ENCODE results near the gene GSE1.
"Not testable (repeated sequence)": the region's sequence is repeated elsewhere in the genome, so short reads cannot be mapped to it uniquely, and the experiment has no call there.

The GSE1 gene

DNA sequence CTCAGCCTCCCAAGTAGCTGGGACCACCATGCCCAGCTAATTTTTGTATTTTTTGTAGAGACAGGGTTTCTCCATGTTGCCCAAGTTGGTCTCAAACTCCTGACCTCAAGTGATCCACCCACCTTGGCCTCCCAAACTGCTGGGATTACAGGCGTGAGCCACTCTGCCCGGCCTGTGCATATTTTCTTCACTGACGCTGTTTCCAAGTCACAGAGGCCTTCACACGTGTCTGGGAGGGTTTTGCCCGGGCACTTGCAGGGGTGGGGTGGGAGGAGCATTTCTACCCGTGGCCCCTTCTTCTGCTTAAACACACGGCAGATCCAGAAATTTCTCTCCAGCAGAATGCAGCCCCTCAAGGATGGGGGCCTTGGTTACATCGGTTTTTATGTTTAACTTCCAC lies 20.8 kb upstream of the GSE1 start:
- not testable (repeated sequence) for DNase-seq

DNA sequence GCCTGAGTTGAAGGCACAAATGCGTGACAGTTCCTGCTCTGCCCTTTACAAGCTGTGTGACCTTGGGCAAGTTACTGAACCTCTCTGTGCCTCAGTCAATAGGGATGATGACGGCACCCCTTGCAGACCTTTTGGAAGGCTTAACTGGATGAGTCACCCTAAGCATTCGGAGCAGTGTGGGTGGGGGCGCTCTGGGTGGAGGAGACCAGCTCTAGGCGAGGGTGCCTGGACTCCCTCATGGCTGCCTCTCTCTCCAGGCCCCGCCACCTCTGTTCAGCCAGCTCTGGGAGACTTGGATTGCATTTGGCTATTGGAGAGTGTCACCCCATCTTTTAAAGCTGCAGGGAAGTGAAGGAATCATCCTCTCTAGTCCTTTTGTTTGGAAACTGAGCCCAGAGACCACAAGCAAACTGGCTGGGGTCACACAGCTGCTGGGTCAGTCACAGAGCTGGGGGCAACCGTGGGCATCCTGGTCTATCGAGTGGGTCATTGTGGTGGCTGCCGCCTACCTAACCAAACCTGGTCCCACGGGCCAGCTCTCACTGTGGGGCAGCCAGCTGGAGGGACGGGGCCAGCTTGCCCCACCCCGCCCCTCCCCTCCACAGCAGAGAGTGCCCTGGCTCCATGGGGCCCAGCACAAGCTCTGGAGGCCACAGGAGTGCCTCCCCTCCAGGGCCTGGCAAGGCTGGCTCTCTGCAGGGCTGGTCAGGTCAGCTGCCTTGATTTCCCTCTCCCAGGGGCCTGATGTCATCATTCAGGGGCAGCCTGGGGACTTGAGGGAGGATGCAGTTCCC lies 20.2 kb upstream of the GSE1 start:
- DNase-seq = peak; percentile 29

DNA sequence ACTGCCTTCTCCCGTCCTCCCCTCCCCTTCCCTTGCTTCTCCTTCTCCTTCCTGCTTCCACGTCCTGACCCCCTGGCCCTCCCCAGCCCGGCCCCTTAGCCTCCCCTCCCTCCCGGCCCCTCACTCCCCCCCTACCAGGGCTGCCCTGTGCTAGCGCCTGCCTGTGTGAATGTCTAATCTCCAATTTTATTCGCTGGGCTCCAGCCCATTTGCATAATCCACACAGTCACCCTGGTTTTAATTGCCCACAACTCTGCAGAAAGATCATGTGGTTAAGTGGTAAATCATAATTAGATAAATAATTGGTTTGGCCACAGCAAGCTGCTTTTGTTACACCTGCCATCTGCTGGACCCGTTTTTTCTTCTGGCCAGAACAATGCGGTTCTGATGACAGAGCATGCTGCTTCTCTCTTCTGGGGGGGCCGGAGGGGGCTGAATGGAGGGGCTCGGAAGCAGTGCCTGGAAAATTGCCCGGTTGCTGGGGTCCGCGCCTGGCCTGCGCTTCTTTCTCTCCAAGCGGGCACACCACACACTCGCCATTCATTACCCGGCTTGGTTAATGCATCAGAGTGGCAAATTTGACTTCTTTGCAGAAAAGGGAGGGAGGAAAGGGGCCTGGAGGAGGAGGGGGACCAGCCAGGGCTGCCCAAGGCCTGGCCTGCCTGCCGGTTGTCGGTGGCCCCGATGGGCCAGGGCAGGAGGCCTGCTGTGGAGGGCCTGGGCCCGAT lies 19.5 kb upstream of the GSE1 start:
- DNase-seq = no peak

DNA sequence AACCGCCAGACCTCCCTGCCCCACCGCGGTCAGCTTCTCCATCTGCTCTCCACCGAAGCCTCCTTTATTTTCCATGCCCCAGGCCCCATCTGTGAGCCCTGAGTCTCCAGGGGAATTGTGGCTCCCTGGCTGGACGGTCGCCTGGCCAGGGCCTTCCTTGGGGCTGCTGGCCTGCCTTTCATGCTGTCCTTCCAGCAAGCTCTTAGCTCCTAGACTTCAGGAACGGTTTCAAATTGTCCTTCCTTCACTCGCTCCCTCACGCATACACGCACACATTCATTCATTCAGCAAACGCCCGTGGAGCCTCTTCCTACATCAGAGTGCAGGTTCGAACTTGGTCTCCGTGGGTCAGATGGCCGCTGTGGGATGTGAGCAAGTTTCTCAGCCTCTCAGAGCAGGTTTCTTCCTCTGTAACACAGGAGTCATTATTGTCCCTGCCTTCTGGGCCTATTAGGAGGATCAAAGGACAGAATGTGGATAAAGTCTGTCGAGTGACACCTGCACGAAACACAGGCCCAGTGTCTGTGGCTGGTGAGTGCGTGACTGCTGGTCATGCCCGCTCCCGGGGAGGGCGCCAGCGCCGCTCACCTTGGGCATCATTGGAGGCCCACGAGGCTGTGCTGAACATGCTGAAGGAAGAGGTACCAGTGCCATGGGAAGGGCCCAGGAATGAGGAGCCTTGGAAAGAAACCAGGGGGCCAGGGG lies 18.7 kb upstream of the GSE1 start:
- no peak for DNase-seq

DNA sequence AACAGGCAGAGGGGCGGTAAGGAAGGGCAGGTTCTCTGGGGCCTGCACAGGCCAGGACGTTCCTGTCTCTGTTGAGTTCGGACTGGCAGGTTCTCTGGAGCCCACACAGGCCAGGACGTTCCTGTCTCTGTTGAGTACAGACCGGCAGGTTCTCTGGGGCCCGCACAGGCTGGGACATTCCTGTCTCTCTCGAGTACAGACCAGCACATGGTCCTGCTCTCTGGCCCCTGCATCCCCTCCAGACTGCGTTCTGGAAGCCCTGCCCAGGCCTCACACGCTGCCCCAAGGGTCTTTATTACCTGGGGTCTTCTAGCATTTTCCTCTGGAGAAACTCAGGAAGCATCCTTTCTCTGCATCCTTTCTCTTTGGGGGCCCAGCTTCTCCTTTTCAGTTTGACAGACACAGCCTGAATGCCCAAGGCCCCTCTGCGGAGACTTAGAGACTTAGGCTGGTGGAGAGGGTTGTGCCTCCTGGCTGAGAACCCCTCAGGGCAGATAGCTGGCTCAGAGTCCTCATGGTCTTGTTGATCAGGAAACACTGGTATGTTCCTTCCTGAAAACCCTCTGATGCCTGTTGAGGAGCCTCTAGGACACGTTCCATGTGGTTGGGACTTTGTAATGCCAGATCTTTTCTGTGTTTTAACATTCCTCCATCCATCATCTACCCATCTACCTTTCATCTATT lies 18.0 kb upstream of the GSE1 start:
- no peak for DNase-seq

DNA sequence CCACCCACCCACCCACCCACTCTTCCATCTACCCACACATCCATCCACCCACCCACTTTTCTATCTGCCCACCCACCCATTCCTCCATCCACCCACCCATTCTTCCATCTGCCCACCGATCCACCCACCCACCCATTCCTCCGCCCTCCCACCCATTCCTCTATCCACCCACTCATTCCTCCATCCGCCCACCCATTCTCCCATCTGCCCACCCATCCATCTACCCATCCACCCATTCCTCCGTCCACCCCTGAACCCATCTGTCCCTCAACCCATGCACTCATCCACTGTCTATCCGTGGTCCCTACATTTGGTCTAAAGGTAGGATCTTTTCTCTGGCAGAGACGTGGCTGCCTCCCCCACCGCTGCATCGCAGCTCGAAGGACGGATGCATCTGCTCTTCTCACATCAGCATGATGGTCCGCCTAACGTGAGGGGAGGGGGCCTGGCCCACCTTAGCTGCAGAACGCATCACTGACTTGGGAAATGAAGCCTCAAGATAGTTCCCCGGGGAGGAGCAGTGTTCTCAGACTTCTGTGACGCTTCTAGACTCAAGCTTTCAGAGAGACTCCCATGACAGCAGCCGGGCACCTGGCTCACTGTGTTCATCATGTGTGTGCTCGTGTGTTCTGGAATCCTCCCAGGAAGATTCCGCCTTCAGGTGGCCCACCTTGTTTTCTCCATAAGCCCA lies 17.2 kb upstream of the GSE1 start:
- no peak for DNase-seq

DNA sequence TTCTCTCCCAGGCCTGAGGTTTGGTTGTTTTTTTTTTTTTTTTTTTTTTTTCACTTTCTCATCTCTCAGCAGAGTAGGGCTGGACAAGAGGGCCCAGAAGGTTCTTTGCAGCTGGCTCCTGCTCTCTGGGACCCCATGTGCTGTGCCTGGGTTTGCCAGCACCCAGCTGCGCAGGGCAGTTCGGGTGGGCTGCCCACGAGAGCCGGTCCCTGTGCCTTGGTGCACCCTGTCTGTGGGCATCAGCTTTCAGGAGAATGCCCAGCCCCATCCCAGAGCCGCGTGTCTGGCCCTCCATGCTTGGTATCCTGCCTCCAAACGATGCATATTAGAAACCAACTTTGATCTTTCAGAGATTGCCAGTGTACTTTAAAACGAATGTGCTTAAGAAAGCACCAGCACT lies 15.0 kb upstream of the GSE1 start:
- DNase-seq = no peak

DNA sequence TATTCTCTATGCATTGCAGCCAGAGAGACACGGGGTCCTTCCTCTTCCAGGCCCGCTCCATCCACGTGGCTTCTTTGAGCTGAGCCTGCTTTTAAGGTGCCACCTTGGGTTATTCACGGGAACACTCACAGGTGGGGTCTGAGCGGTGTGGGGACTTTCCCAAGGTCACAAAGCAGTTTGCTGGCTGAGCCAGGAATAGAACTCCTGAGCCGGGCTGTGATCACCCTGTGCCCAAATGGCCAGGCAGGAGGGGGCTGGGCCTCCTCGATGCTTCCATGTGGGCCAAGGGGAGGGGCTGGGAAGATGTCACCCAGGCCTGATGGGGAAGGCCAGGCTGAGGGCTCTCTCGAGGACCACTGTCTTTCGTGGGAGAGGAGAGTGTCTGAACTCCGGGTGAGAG lies 13.0 kb upstream of the GSE1 start:
- DNase-seq = no peak

DNA sequence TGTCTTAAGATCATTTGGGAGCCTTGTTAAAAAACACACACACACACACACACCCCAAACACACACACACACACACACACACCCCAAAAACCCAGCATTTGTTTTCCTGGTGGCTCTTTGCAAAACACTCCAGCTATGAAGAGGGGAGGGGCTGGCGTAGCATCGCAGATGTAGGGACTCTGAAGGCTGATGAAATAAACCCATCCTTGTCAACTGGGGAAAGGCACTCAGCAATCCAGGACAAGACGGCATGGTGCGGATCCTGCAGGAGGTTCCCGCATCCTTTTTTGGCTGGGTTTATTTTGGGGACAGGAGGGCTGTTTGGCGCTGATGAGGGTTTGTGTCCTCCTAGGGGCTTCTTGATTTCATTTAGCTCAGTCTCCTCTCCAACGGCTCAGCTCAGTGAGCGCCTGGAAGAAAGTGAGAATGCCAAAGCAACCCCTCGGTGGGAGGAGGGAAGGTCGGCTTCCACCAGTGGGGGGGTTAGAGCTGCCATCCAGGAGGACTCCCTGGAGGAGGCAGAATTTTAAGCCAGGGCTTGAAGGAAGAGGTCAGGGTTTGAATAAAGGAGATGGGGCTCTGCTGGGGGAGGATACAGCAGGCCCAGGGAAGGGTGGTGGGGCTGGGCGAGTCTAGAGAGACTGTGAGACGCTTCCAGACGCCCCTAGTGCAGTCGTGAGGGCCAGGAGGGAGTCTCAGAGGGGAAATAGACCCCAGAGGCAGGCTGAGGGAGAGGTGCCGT lies 12.4 kb upstream of the GSE1 start:
- no peak for DNase-seq

DNA sequence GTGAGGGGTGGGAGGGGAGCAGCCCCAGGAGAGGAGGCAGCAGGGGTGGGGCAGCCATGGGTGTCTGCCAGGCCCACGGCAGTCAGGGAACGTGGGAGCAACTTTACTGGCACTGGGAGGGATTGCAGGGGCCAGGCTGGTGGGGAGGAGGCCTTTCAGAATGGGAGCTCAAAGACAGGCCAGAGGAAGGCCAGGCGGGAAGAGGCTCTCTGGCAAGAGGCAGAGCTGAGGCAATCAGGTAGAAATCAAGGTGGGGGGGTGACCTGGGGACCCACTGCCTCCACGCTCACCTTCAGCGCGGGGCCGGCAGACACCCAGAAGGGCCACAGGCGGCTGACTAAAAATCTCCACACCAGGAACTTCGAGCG lies 11.9 kb upstream of the GSE1 start:
- no peak for DNase-seq

DNA sequence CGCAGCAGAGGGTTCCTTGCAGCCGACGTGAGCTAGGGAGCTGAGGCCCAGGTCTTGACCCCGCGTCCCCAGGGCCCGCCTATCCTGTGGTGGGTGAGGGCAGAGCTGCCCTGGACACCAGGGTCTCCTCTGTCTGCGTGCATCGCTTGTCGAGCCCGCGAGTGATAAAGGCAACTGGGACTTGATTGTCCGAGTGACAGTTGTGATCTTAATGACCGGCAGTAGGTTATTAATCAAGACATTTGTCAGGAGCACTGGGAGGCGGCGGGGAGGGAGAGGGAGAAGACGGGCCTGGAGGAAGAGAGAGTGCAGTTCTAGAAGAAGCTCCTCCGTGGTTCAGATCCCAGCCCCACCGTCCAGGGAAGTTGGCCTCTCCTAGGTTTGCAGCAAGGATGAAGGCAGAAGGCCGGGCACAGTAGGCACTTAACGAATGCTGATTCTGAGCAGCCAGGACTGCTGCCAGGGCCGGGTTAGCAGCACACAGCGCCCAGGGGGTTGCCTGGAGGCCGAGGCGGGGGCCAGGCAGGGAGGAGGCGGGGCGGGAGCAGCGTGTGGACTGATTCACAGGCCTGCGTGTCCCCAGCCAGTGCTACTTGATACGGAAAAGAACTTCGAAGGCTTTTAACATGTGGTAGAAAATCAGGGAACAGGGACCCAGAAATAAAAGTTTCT lies 11.3 kb upstream of the GSE1 start:
- no peak for DNase-seq

DNA sequence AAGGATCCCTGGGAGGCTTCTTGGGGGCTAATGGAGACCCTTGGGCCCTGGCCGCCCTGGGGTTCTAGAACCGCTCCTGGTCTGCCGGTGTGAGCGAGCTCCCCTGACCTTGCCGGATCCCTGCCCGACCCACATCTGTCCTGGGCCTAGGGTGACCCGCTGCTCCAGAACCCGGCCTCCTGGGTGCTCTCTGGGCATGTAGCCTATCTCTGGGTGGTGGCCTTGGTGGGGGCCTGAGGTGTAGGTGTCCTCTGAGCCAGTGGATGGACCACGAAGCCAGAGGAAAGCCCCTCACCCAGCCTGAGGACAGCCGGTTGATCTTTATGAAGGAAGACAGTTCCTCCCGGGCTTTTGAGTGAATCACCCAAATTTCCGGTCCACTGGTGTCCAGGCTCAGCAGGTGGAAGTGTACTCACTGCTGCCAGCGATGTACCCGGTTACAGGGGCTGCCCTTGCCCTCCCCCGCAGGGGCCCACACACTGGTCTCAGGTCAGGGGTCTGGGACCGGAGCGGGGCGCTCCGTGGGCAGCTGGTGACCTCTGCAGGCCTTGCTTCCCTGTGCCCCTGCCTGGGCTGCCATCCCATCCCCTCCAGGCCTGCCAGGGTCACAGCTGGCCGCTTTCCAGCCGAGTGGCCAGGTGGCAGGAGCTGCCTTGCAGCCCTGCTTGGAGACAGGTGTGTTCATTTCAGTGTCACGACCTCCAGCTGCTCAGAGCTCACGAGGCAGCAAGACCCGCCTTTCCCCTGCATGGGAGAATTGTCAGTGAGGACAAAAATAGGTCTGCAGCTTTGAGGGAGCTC lies 10.5 kb upstream of the GSE1 start:
- no peak for DNase-seq

DNA sequence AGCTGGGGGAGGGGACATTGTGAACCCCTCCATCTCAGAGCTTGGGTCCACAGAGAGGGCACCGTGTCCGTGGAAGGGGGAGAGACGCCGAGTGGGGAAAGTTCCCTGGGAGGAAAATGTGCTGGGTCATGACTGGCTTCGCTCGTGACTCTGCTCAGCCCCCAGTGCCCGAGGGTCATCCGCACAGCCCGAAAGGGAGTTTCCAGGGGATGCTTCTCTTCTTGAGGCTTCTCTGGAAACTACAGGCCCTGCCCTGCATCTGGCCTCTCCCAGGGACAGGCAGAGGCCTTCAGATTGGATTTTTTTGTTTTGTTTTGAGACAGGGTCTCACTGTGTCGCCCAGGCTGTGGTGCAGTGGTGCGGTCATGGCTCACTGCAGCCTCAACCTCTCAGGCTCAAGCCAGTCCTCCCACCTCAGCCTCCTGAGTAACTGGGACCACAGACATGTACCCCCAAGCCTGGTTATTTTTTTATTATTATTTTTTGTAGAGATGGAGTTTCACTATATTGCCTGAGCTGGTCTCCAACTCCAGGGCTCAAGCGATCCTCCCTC lies 9.8 kb upstream of the GSE1 start:
- peak; percentile 72 for DNase-seq

DNA sequence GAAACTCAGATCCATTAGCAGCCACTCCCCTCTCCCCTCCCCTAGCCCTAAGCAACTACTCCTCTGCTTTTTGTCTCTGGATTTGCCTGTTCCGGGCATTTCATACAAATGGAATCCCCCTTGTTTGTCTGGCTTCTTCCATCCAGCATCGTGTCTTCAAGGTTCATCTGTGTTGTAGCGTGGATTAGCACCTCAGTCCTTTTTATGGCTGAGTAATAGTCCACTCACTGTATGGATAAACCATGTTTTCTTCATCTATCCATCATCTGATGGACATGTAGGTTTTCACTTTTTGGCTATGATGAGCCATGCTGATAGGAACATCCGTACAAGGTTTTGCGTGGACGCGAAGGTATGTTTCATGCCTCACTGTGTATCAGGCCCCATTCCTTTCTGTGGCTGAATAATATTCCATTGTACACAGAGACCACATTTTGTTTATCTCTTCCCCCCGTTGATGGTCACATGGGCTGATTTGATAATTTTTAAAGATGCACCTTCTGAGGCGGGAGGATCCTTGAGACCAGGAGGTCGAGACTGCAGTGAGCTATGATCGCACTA lies 8.9 kb upstream of the GSE1 start:
- DNase-seq = no peak

DNA sequence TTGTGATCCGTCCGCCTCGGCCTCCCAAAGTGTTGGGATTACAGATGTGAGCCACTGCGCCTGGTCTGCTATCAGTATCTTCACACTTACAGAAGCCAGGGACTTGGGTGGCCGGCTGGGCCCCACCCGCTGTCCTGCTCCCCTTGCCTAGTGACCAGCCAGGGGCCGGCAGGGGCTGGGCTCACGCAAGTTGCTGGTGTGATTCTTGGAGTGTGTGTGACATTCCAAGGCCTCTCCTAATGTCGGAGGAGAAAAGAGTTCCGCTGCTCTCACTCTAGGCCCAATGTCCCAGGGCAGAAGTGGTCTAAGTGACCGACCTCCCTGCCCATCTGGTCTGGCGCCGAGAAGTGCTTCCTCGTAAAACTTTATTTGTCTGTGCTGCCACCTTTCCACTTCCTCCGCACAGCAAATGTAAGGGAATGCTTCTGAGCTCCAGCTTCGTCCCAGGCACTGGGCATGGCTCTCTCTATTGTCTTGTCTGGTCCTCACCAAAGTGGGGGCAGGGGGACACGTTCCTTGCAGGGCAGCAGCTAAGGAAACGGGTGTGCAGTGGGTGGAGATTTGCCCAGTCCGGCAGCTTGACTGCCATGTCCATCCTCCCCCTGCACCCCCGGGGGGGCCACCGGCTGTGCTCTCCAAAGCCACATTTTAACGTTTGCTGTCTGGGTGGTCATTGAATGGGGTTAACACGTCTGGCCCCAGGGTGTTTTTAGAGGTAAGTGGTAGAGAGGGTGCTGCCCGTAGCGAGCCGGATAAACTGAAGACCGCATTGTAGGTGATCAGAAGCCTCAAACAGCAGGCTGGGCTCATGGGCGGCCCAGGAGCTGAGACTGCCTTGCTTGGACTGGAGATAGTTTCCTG lies 7.8 kb upstream of the GSE1 start:
- DNase-seq = no peak

DNA sequence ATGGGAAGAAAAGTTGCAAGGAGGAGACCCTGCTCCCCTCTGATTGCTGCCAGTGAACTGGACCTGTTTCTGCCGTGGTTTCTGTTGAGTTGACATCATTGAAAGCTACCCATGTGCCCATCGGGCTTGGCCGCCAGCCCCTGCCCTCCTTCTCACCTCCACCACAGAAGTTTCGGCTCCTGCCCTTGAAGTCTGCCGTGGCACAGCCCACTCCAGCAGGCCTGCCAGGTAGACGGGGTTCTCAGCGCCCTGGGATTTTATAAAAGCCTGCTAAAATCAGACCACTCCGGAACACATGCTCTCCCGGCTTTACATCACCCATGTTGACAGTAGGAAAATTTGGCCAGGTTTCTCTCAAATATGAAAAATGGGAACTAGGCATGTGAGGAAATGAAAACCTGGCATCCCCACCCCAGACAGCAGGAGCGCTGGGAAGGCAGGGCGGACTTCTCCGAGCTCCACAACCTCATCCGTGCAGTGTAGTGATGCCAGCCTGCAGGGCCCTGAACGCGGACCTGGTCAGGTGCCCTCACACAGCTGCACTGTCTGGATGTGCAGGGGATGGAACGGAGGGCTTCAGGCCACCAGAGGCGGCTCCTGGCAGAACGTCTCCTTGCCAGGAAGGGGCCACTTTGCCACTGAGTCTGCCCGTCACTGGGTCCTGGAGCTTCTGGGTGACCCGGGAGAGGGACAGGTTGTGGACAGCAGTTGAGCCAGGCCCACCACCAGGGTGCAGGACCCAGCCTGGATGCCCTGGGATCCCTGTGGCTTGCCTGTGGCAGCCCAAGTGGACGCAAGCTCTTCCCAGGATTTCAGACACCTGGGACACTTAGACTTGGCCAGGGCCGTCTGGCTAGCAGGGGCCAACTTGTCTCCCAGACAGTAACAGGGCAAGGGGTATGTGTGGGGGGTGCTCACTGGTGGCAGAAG lies 6.9 kb upstream of the GSE1 start:
- no peak for DNase-seq

DNA sequence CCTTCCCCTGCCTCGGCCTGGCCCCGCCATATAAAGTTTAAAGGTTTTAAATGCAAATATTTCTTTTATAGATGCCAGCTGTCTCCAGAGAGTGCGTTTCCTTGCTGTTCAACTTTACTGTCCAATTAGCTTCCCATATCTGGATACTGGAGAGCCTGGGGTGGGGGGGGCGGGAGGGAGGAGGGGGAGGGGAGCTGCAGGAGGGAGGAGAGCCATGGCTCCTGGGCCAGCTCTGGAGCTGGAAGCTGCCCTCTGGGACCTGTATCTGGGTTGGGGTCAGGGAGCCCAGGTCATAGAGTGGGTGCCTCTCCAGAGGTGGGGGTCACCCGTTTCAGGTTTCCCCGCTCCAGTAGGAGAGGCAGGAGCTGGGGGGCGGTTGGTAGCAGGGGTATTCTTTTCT lies 6.2 kb upstream of the GSE1 start:
- DNase-seq = no peak

DNA sequence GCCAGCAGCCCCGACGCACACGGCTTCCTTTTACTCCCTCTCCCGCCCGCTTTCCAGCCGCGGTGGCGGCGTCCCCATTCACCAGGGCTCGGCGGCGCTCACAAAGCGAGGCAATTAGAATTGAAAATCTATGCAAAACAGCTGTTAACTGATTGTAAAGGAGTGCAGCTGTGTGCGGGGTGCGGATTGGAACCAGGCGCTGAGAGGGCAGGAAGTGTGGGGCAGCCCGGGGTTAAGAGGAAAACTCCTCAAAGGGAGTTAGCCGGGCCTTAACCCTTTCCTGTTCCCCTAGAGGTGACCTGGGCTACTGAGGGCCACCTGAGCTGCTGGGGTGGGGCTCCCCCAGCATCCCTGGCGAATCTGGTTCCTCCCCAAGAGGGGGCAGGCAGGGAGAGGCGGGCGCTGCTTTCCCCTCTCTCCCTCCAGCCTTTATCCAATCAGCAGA lies 5.8 kb upstream of the GSE1 start:
- no peak for DNase-seq
